ENCODE measurements around the gene FARSB. TPM values are rescaled to one million over a fixed set of nuclear protein-coding genes. Genes with fewer than 3 reads are reported as not detected.

Gene FARSB
- total RNA-seq, 1 experiment from 2014 or later = 67.6 TPM

- Mint-ChIP-seq H3K27ac (ENCODE audit: unreplicated experiment) (peak overlapping the region; percentile 66), H3K9me3 (ENCODE audit: low read depth, unreplicated experiment) (no peaks in the 10 kb centered on the region), H3K4me3 (ENCODE audit: low read depth, unreplicated experiment) (no peak overlapping the region), H3K36me3 (ENCODE audit: insufficient read depth, unreplicated experiment) (peaks cover 47% of the 10 kb centered on the region), H3K4me1 (ENCODE audit: low read depth, unreplicated experiment) (no peaks in the 10 kb centered on the region), H3K27me3 (ENCODE audit: unreplicated experiment) (no peaks in the 10 kb centered on the region)
- peak; percentile 64 for TF ChIP-seq CTCF (IDR thresholded peaks at IDR 0.05; ENCODE audit: unreplicated experiment)
- peak; percentile 72 for DNase-seq
- intact Hi-C loops (cut with micrococcal nuclease; ENCODE audit: unreplicated experiment) = loop anchor here (1.0 to 5.0 kb wide), 4 partner anchors 130 to 535 kb away; no protein-coding TSS in a partner anchor
- no TSS peak for BruUV-seq (replicated peaks)
- CTCF ChIA-PET = interaction anchor here (0.6 to 2.0 kb wide), 9 partner anchors 188 to 532 kb away, joined by 3 to 30 read pairs (median 5); no protein-coding TSS in a partner anchor
These were observed 93.9 kb downstream of the FARSB start for GRCh38 chr2:222561817-222562645.

- Mint-ChIP-seq H3K9me3 (ENCODE audit: low read depth, unreplicated experiment) (no peaks in the 10 kb centered on the region), H3K4me1 (ENCODE audit: low read depth, unreplicated experiment) (no peaks in the 10 kb centered on the region), H3K27me3 (ENCODE audit: unreplicated experiment) (no peaks in the 10 kb centered on the region), H3K4me3 (ENCODE audit: low read depth, unreplicated experiment) (no peak overlapping the region), H3K27ac (ENCODE audit: unreplicated experiment) (no peak overlapping the region), H3K36me3 (ENCODE audit: insufficient read depth, unreplicated experiment) (peaks cover 48% of the 10 kb centered on the region)
- no peak for TF ChIP-seq CTCF (IDR thresholded peaks at IDR 0.05; ENCODE audit: unreplicated experiment)
- no TSS peak for BruUV-seq (replicated peaks)
- intact Hi-C loops (cut with micrococcal nuclease; ENCODE audit: unreplicated experiment) = loop anchor here (1.0 to 5.0 kb wide), 4 partner anchors 129 to 534 kb away; no protein-coding TSS in a partner anchor
- DNase-seq = no peak
- CTCF ChIA-PET = interaction anchor here (0.7 to 2.0 kb wide), 6 partner anchors 188 to 340 kb away, joined by 3 to 30 read pairs (median 4); no protein-coding TSS in a partner anchor
These were observed 94.7 kb downstream of the FARSB start for GRCh38 chr2:222561151-222561550.

- H3K4me3 Mint-ChIP-seq (ENCODE audit: low read depth, unreplicated experiment) = no peak overlapping the region
- no TSS peak for BruUV-seq (replicated peaks)
- CTCF ChIA-PET = no interaction called here
- H3K36me3 Mint-ChIP-seq (ENCODE audit: insufficient read depth, unreplicated experiment) = peaks cover 6% of the 10 kb centered on the region
- no peaks in the 10 kb centered on the region for H3K9me3 Mint-ChIP-seq (ENCODE audit: low read depth, unreplicated experiment)
- no peak overlapping the region for H3K27ac Mint-ChIP-seq (ENCODE audit: unreplicated experiment)
- intact Hi-C loops (cut with micrococcal nuclease; ENCODE audit: unreplicated experiment) = no loop called here
- no peak for DNase-seq
- H3K27me3 Mint-ChIP-seq (ENCODE audit: unreplicated experiment) = no peaks in the 10 kb centered on the region
- no peaks in the 10 kb centered on the region for H3K4me1 Mint-ChIP-seq (ENCODE audit: low read depth, unreplicated experiment)
- no peak for TF ChIP-seq CTCF (IDR thresholded peaks at IDR 0.05; ENCODE audit: unreplicated experiment)
These were observed 101.4 kb downstream of the FARSB start for GRCh38 chr2:222554517-222554916.

DNA sequence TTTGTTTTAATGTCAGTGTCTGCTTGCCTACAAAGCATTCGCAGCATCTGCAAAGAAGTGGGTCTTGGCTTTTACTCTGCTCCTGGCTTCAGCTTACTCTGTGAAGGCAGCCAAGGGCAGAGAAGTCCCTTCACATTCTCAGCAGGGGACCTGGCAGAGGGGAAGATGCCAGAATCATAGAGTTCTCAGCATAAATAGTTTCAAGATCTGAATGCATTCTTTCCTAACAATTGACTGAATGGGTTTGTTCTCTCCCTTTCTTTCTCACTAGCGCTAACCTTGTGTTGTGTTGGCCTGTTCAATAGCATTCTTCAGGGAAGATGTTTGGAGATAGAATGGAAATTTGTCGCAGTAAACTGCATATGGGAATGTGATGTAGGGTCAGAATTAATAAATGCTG lies 106.9 kb downstream of the FARSB start:
- CTCF ChIA-PET = no interaction called here
- Mint-ChIP-seq H3K4me3 (ENCODE audit: low read depth, unreplicated experiment) (no peak overlapping the region), H3K27ac (ENCODE audit: unreplicated experiment) (no peak overlapping the region), H3K9me3 (ENCODE audit: low read depth, unreplicated experiment) (no peaks in the 10 kb centered on the region), H3K27me3 (ENCODE audit: unreplicated experiment) (no peaks in the 10 kb centered on the region), H3K36me3 (ENCODE audit: insufficient read depth, unreplicated experiment) (no peaks in the 10 kb centered on the region), H3K4me1 (ENCODE audit: low read depth, unreplicated experiment) (peaks cover 11% of the 10 kb centered on the region)
- DNase-seq = no peak
- intact Hi-C loops (cut with micrococcal nuclease; ENCODE audit: unreplicated experiment) = no loop called here
- no TSS peak for BruUV-seq (replicated peaks)
- no peak for TF ChIP-seq CTCF (IDR thresholded peaks at IDR 0.05; ENCODE audit: unreplicated experiment)
